Measurements from ENCODE around the gene MYB.

GRCh38 chr6:135185483-135185882, 4.4 kb downstream of the MYB start:
- TF ChIP-seq, protein P1, sequence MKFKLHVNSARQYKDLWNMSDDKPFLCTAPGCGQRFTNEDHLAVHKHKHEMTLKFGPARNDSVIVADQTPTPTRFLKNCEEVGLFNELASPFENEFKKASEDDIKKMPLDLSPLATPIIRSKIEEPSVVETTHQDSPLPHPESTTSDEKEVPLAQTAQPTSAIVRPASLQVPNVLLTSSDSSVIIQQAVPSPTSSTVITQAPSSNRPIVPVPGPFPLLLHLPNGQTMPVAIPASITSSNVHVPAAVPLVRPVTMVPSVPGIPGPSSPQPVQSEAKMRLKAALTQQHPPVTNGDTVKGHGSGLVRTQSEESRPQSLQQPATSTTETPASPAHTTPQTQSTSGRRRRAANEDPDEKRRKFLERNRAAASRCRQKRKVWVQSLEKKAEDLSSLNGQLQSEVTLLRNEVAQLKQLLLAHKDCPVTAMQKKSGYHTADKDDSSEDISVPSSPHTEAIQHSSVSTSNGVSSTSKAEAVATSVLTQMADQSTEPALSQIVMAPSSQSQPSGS (tag by site-specific recombination; IDR thresholded peaks at IDR 0.05; ENCODE audit: low read depth), result no peak
- TF ChIP-seq, protein P2, sequence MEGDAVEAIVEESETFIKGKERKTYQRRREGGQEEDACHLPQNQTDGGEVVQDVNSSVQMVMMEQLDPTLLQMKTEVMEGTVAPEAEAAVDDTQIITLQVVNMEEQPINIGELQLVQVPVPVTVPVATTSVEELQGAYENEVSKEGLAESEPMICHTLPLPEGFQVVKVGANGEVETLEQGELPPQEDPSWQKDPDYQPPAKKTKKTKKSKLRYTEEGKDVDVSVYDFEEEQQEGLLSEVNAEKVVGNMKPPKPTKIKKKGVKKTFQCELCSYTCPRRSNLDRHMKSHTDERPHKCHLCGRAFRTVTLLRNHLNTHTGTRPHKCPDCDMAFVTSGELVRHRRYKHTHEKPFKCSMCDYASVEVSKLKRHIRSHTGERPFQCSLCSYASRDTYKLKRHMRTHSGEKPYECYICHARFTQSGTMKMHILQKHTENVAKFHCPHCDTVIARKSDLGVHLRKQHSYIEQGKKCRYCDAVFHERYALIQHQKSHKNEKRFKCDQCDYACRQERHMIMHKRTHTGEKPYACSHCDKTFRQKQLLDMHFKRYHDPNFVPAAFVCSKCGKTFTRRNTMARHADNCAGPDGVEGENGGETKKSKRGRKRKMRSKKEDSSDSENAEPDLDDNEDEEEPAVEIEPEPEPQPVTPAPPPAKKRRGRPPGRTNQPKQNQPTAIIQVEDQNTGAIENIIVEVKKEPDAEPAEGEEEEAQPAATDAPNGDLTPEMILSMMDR (tag by site-specific recombination; IDR thresholded peaks at IDR 0.05), result no peak
- no peak for TF ChIP-seq ZFP3 (tag by site-specific recombination; IDR thresholded peaks at IDR 0.05; ENCODE audit: low read depth)
- TF ChIP-seq, protein P3, sequence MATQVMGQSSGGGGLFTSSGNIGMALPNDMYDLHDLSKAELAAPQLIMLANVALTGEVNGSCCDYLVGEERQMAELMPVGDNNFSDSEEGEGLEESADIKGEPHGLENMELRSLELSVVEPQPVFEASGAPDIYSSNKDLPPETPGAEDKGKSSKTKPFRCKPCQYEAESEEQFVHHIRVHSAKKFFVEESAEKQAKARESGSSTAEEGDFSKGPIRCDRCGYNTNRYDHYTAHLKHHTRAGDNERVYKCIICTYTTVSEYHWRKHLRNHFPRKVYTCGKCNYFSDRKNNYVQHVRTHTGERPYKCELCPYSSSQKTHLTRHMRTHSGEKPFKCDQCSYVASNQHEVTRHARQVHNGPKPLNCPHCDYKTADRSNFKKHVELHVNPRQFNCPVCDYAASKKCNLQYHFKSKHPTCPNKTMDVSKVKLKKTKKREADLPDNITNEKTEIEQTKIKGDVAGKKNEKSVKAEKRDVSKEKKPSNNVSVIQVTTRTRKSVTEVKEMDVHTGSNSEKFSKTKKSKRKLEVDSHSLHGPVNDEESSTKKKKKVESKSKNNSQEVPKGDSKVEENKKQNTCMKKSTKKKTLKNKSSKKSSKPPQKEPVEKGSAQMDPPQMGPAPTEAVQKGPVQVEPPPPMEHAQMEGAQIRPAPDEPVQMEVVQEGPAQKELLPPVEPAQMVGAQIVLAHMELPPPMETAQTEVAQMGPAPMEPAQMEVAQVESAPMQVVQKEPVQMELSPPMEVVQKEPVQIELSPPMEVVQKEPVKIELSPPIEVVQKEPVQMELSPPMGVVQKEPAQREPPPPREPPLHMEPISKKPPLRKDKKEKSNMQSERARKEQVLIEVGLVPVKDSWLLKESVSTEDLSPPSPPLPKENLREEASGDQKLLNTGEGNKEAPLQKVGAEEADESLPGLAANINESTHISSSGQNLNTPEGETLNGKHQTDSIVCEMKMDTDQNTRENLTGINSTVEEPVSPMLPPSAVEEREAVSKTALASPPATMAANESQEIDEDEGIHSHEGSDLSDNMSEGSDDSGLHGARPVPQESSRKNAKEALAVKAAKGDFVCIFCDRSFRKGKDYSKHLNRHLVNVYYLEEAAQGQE (tag by site-specific recombination; IDR thresholded peaks at IDR 0.05), result no peak
- TF ChIP-seq, protein P4, sequence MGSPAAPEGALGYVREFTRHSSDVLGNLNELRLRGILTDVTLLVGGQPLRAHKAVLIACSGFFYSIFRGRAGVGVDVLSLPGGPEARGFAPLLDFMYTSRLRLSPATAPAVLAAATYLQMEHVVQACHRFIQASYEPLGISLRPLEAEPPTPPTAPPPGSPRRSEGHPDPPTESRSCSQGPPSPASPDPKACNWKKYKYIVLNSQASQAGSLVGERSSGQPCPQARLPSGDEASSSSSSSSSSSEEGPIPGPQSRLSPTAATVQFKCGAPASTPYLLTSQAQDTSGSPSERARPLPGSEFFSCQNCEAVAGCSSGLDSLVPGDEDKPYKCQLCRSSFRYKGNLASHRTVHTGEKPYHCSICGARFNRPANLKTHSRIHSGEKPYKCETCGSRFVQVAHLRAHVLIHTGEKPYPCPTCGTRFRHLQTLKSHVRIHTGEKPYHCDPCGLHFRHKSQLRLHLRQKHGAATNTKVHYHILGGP (tag by site-specific recombination; IDR thresholded peaks at IDR 0.05), result no peak
- TF ChIP-seq ZNF274 (IDR thresholded peaks at IDR 0.05; ENCODE audit: low read length), result no peak
- no peak for TF ChIP-seq ZNF274 (tag by site-specific recombination; IDR thresholded peaks at IDR 0.05; ENCODE audit: borderline replicate concordance)
- TF ChIP-seq ZXDB (tag by site-specific recombination; IDR thresholded peaks at IDR 0.05), result no peak
- no peak for TF ChIP-seq ZNF707 (tag by site-specific recombination; IDR thresholded peaks at IDR 0.05)
- no peak for TF ChIP-seq IKZF3 (tag by site-specific recombination; IDR thresholded peaks at IDR 0.05)
- TF ChIP-seq ZNF121 (tag by site-specific recombination; IDR thresholded peaks at IDR 0.05), result no peak

All from HEK293 (cell line).